Endothelial cell (in vitro differentiated cells): ENCODE results near the gene KAZN. TPM values are rescaled to one million over a fixed set of nuclear protein-coding genes. Genes with fewer than 3 reads are reported as not detected.

Experiments
- DNase-seq: peaks from one replicate; pipeline ENCODE4 v3.0.0; 2021; ENCODE audit warnings: low spot score
- H3K27ac Mint-ChIP-seq: one replicate; pipeline ENCODE4 v1.8.0; 2021; ENCODE audit warnings: mixed read lengths, inconsistent platforms; ENCODE audit not compliant: unreplicated experiment
- H3K27me3 Mint-ChIP-seq: one replicate; pipeline ENCODE4 v1.8.0; 2021; ENCODE audit warnings: mild to moderate bottlenecking, moderate library complexity, mixed read lengths, inconsistent platforms; ENCODE audit not compliant: unreplicated experiment
- H3K36me3 Mint-ChIP-seq: one replicate; pipeline ENCODE4 v1.8.0; 2021; ENCODE audit warnings: mild to moderate bottlenecking, low read depth, mixed read lengths, inconsistent platforms; ENCODE audit not compliant: unreplicated experiment
- H3K4me1 Mint-ChIP-seq: one replicate; pipeline ENCODE4 v1.8.0; 2021; ENCODE audit warnings: mild to moderate bottlenecking, mixed read lengths, inconsistent platforms; ENCODE audit not compliant: unreplicated experiment
- H3K4me3 Mint-ChIP-seq: one replicate; pipeline ENCODE4 v1.8.0; 2021; ENCODE audit warnings: mild to moderate bottlenecking, mixed read lengths, inconsistent platforms; ENCODE audit not compliant: unreplicated experiment
- H3K9me3 Mint-ChIP-seq: one replicate; pipeline ENCODE4 v1.8.0; 2021; ENCODE audit warnings: mixed read lengths, inconsistent platforms; ENCODE audit not compliant: unreplicated experiment
- CTCF ChIP-seq: fragments of 200-600 bp; sonication (generic); IDR thresholded peaks from one replicate; pipeline ENCODE4 v1.5.0; 2021; ENCODE audit warnings: antibody characterized with exemption; ENCODE audit not compliant: unreplicated experiment
- total RNA-seq: library from RNA; stranded (reverse); fragmentation: NEBNext Ultra II Directional; extraction: Animal tissue kit (Norgen Biotek cat#: 25700); gene quantifications from one replicate; pipeline ENCODE4 v1.2.1, GENCODE V29; 2021; ENCODE audit not compliant: unreplicated experiment

Gene KAZN
- total RNA-seq, 1 donor from 2014 or later: 10.1 TPM

- Mint-ChIP-seq H3K4me3 (no peak overlapping the region), H3K36me3 (no peaks in the 10 kb centered on the region), H3K4me1 (peaks cover 23% of the 10 kb centered on the region), H3K27me3 (peaks cover 21% of the 10 kb centered on the region), H3K9me3 (no peaks in the 10 kb centered on the region), H3K27ac (peak overlapping the region; percentile 50)
- no peak for TF ChIP-seq CTCF
- DNase-seq: no peak
These were observed 338.9 kb downstream of the KAZN start for GRCh38 chr1:14937288-14937949.

GRCh38 chr1:14939527-14940284 is 341.2 kb downstream of the KAZN start:
- H3K4me1 Mint-ChIP-seq: peaks cover 34% of the 10 kb centered on the region
- no peak overlapping the region for H3K27ac Mint-ChIP-seq
- H3K27me3 Mint-ChIP-seq: peaks cover 25% of the 10 kb centered on the region
- no peak for TF ChIP-seq CTCF
- H3K9me3 Mint-ChIP-seq: no peaks in the 10 kb centered on the region
- no peak for DNase-seq
- no peaks in the 10 kb centered on the region for H3K36me3 Mint-ChIP-seq
- H3K4me3 Mint-ChIP-seq: no peak overlapping the region

- Mint-ChIP-seq H3K4me1 (peaks cover 34% of the 10 kb centered on the region), H3K27me3 (peaks cover 25% of the 10 kb centered on the region), H3K9me3 (no peaks in the 10 kb centered on the region), H3K36me3 (no peaks in the 10 kb centered on the region), H3K4me3 (no peak overlapping the region), H3K27ac (peak overlapping the region; percentile 15)
- DNase-seq: no peak
- TF ChIP-seq CTCF: no peak
These were observed 341.9 kb downstream of the KAZN start for GRCh38 chr1:14940285-14940870.

GRCh38 chr1:14941864-14942263 is 343.4 kb downstream of the KAZN start:
- Mint-ChIP-seq H3K36me3 (no peaks in the 10 kb centered on the region), H3K9me3 (no peaks in the 10 kb centered on the region), H3K4me1 (peaks cover 34% of the 10 kb centered on the region), H3K27ac (no peak overlapping the region), H3K27me3 (peaks cover 21% of the 10 kb centered on the region), H3K4me3 (peak overlapping the region; percentile 34)
- no peak for DNase-seq
- TF ChIP-seq CTCF: no peak

GRCh38 chr1:14944471-14944985 is 346.0 kb downstream of the KAZN start:
- Mint-ChIP-seq H3K36me3 (no peaks in the 10 kb centered on the region), H3K9me3 (no peaks in the 10 kb centered on the region), H3K27me3 (peaks cover 14% of the 10 kb centered on the region), H3K27ac (no peak overlapping the region), H3K4me1 (peaks cover 29% of the 10 kb centered on the region), H3K4me3 (no peak overlapping the region)
- no peak for DNase-seq
- TF ChIP-seq CTCF: no peak
